Ascending aorta (tissue), 2 donors: Measurements from ENCODE around the gene HSPD1. TPM values are rescaled to one million over a fixed set of nuclear protein-coding genes. Genes with fewer than 3 reads are reported as not detected.

Source experiments
- DNase-seq, 2 donors: peaks; one replicate each; pipeline ENCODE4 v3.0.0-alpha.2; 2019; ENCODE audit warnings: low spot score in 2 of 2
- H3K27ac ChIP-seq, 2 donors: fragments of 200-600 bp; sonication (generic); one replicate each; pipeline ENCODE4 v1.5.1; 2016 to 2017; ENCODE audit warnings: mild to moderate bottlenecking in 1 of 2
- H3K27me3 ChIP-seq: fragments of 200-600 bp; sonication (generic); one replicate; pipeline ENCODE4 v1.5.1; 2017
- H3K36me3 ChIP-seq, 2 donors: fragments of 200-600 bp; sonication (generic); one replicate each; pipeline ENCODE4 v1.5.1; 2016
- H3K4me1 ChIP-seq, 2 donors: fragments of 200-600 bp; sonication (generic); one replicate each; pipeline ENCODE4 v1.5.1; 2016 to 2017; ENCODE audit warnings: mild to moderate bottlenecking in 1 of 2
- H3K4me3 ChIP-seq, 2 donors: fragments of 200-600 bp; sonication (generic); one replicate each; pipeline ENCODE4 v1.5.1; 2016 to 2017; ENCODE audit warnings: mild to moderate bottlenecking in 1 of 2
- H3K9me3 ChIP-seq, 2 donors: fragments of 200-600 bp; sonication (generic); one replicate each; pipeline ENCODE4 v1.5.1; 2016
- CTCF ChIP-seq, 3 experiments: fragments of 200-600 bp in 2 of 3; fragments of 450-650 bp in 1 of 3; sonication (generic) in 2 of 3; IDR thresholded peaks; one replicate each; pipeline ENCODE4 v1.5.1; 2016 to 2019; ENCODE audit warnings: antibody characterized with exemption in 3 of 3, mild to moderate bottlenecking in 1 of 3, moderate library complexity in 1 of 3
- intact Hi-C: fragments of 100-400 bp; cut with DNase I; formaldehyde crosslinking; loops from one replicate; pipeline ENCODE4 v1.15.1; 2023
- total RNA-seq: library from RNA; depleted of rRNA; stranded (reverse); fragments of >200 nt; gene quantifications from one replicate; pipeline ENCODE4 v1.1.0, GENCODE V29; 2016

HSPD1 gene
- total RNA-seq, 1 donor from 2014 or later = 110 TPM

DNA sequence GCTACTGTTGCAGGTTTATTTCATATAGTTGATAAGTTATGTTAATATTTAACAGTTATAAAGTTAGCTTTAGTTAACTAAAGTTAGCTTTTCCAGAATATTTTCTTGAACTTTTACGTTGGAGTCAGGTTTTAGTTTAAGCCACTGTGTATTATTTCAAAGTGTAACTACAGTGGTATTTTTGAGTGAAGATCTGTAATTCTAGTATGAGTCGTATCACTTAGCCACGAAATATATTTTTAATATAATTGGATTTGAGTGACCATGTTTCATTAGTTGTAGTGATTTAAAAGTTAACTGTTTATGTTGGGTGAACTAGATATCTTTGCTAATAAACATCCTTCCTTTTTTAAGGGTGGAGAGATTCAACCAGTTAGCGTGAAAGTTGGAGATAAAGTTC lies 3.0 kb upstream of the HSPD1 start:
- intact Hi-C loops = loop anchor here (5.0 kb wide), 1 partner anchor 1960 kb away; no protein-coding TSS in a partner anchor
- peaks cover 18 to 28% of the 10 kb centered on the region in 2 donors for H3K36me3 ChIP-seq
- H3K9me3 ChIP-seq = no peaks in the 10 kb centered on the region
- H3K4me1 ChIP-seq = peaks cover 11 to 26% of the 10 kb centered on the region in 2 donors
- DNase-seq = no peak
- TF ChIP-seq CTCF (IDR thresholded peaks at IDR 0.05) = no peak
- H3K27me3 ChIP-seq = no peaks in the 10 kb centered on the region
- no peak overlapping the region for H3K27ac ChIP-seq
- no peak overlapping the region for H3K4me3 ChIP-seq

GRCh38 chr2:197502201-197502600 lies 2.6 kb upstream of the HSPD1 start:
- no peak for TF ChIP-seq CTCF (IDR thresholded peaks at IDR 0.05)
- Histone ChIP-seq H3K4me3 (peak overlapping the region in 1 of 2 donors; percentile 94), H3K4me1 (peaks cover 11 to 29% of the 10 kb centered on the region in 2 donors), H3K9me3 (no peaks in the 10 kb centered on the region), H3K27me3 (no peaks in the 10 kb centered on the region), H3K36me3 (peaks cover 18 to 28% of the 10 kb centered on the region in 2 donors), H3K27ac (peak overlapping the region in 1 of 2 donors; percentile 16)
- intact Hi-C loops = loop anchor here (5.0 kb wide), 1 partner anchor 1960 kb away; no protein-coding TSS in a partner anchor
- no peak for DNase-seq

DNA sequence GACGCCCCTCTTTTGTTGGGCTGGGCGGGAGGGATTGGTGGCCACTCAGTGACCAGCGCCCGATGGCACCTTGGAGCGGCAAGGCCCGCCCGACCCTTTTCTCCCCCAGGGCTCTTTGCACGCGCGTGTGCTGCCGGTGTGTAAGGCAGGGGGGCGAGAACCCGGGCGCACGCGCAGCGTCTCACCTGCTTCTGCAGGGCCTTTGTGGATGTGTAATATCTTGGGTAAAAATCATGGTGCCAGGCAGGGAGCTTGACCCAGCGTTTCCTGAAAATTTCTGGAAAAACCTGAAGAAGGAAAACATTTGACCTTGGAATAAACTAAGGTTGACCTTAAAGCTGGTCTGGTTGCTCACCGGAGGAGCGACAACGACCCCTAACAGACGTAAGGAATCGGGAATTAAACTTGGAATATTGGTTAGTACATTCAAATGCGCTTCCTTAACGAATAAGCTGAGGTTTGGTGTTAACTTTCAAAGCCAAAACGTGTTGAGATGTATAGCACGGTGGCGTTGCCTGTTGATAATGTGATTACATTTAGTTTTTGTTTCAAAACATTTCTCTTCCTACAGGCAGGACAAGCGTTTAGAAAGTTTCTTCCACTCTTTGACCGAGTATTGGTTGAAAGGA lies 977 bp upstream of the HSPD1 start:
- Histone ChIP-seq H3K4me1 (peaks cover 11 to 42% of the 10 kb centered on the region in 2 donors), H3K27ac (peak overlapping the region; percentile 97 to 98), H3K27me3 (no peaks in the 10 kb centered on the region), H3K36me3 (peaks cover 25 to 44% of the 10 kb centered on the region in 2 donors), H3K4me3 (peak overlapping the region; percentile 94 to 98), H3K9me3 (no peaks in the 10 kb centered on the region)
- intact Hi-C loops = loop anchor here (1.0 to 5.0 kb wide), 5 partner anchors 15 to 1962 kb away; partner anchors contain the start of genes COQ10B, MARS2 and SF3B1
- DNase-seq = no peak
- no peak for TF ChIP-seq CTCF (IDR thresholded peaks at IDR 0.05)

DNA sequence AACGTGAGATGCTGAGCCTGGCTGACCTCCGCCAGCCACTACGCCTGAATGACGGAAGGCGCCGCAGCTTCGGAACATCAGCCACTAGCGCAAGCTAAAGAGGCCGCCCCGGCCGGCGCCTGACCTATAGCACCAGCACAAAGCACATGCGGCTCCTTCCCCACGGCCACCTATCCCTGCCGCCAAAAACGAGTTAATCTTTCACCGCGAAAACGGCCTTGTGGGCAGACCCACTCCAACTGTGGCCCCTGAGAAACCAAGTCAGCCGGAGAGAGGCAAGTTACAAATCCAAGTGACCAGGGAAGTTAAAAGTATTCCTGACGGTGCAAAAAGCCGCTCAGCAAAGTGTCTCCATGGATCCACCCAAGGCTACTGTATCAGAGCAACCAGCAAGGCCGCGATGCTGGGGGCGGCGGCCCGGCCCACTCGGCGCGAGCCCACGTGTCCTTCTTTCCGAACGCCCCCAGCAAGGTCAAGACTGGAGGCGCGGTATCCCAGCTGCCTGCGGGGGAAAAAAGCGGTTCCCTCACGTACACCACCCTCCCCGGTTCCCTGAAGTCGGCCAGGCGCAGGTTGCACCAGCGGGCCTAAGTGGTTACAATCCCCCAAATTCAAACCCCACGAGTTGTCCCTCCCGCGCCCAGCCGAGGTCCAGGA lies 575 bp downstream of the HSPD1 start:
- Histone ChIP-seq H3K9me3 (no peaks in the 10 kb centered on the region), H3K27me3 (no peaks in the 10 kb centered on the region), H3K27ac (peak overlapping the region; percentile 97 to 98), H3K4me3 (peak overlapping the region; percentile 94 to 98), H3K4me1 (peaks cover 11 to 42% of the 10 kb centered on the region in 2 donors), H3K36me3 (peaks cover 26 to 48% of the 10 kb centered on the region in 2 donors)
- no peak for TF ChIP-seq CTCF (IDR thresholded peaks at IDR 0.05)
- intact Hi-C loops = no loop called here
- DNase-seq = peak in 1 of 2 donors; percentile 81

DNA sequence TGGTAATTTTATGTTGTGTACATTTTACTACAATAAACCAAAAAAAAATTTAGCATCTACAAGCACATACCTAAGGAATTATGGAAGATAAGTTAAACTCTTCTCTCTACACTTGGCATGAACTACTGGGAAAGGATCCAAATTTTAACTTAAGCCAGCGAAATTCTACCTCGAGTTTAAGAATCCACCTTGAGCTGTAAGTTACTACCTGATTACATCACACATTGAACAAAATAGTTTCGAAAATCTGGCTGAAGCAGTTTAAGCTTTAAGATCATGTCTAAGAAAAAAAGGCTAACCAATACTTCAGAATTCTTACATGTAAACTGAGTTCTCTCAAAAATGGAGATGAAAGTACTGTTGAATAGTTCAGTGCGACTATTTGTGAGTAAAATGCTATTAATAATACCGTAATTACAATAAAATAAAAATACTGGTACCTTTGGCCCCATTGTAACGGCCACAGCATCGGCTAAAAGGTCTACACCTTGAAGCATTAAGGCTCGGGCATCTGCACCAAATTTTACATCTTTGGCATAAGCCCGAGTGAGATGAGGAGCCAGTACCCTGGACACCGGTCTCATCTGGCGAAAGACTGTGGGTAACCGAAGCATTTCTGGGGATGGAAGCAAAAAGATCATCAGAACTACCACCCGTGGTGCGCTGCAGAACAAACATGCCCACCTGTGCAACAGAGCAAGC lies 1.3 kb downstream of the HSPD1 start:
- Histone ChIP-seq H3K27ac (peak overlapping the region; percentile 97 to 98), H3K27me3 (no peaks in the 10 kb centered on the region), H3K4me3 (peak overlapping the region; percentile 94 to 98), H3K36me3 (peaks cover 26 to 48% of the 10 kb centered on the region in 2 donors), H3K9me3 (no peaks in the 10 kb centered on the region), H3K4me1 (peaks cover 11 to 42% of the 10 kb centered on the region in 2 donors)
- TF ChIP-seq CTCF (IDR thresholded peaks at IDR 0.05) = no peak
- no peak for DNase-seq
- intact Hi-C loops = no loop called here
